ENCODE measurements around the gene TEX101.
"Not testable (repeated sequence)": the region's sequence is repeated elsewhere in the genome, so short reads cannot be mapped to it uniquely, and the experiment has no call there.

TEX101 gene

GRCh38 chr19:43430142-43430710 lies 15.5 kb downstream of the TEX101 start:
- H3K27me3 Mint-ChIP-seq, result peaks cover 6% of the 10 kb centered on the region
- H3K27ac Mint-ChIP-seq, result no peak overlapping the region
- H3K9me3 Mint-ChIP-seq, result no peaks in the 10 kb centered on the region
- peaks cover 12% of the 10 kb centered on the region for H3K4me1 Mint-ChIP-seq (ENCODE audit: low read depth)
- H3K4me3 Mint-ChIP-seq, result no peak overlapping the region
- H3K36me3 Mint-ChIP-seq (ENCODE audit: low read depth), result no peaks in the 10 kb centered on the region
- intact Hi-C loops (cut with micrococcal nuclease), result no loop called here

GRCh38 chr19:43430976-43431375 lies 16.3 kb downstream of the TEX101 start:
- peaks cover 5% of the 10 kb centered on the region for H3K4me1 Mint-ChIP-seq (ENCODE audit: low read depth)
- no peaks in the 10 kb centered on the region for H3K36me3 Mint-ChIP-seq (ENCODE audit: low read depth)
- H3K9me3 Mint-ChIP-seq, result no peaks in the 10 kb centered on the region
- intact Hi-C loops (cut with micrococcal nuclease), result no loop called here
- no peak overlapping the region for H3K27ac Mint-ChIP-seq
- H3K4me3 Mint-ChIP-seq, result no peak overlapping the region
- H3K27me3 Mint-ChIP-seq, result peaks cover 9% of the 10 kb centered on the region

DNA sequence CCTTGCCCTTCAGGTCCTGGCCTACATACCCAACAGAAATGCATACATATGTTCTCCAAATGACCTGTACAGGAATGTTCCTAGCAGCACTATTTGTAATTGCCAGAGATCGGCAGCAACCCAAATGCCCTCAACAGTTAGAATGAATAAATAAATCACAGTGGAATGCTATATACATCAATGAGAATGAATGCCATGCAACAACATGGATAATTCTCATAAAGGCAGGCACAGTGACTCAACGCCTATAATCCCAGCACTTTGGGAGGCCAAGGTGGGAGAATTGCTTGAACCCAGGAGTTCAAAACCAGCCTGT lies 18.6 kb downstream of the TEX101 start:
- H3K27ac Mint-ChIP-seq, result no peak overlapping the region
- H3K4me1 Mint-ChIP-seq (ENCODE audit: low read depth), result peaks cover 15% of the 10 kb centered on the region
- H3K9me3 Mint-ChIP-seq, result no peaks in the 10 kb centered on the region
- no peak overlapping the region for H3K4me3 Mint-ChIP-seq
- H3K36me3 Mint-ChIP-seq (ENCODE audit: low read depth), result no peaks in the 10 kb centered on the region
- peaks cover 6% of the 10 kb centered on the region for H3K27me3 Mint-ChIP-seq
- intact Hi-C loops (cut with micrococcal nuclease), result loop anchor here (1.0 kb wide), 1 partner anchor 86 kb away; no protein-coding TSS in a partner anchor

DNA sequence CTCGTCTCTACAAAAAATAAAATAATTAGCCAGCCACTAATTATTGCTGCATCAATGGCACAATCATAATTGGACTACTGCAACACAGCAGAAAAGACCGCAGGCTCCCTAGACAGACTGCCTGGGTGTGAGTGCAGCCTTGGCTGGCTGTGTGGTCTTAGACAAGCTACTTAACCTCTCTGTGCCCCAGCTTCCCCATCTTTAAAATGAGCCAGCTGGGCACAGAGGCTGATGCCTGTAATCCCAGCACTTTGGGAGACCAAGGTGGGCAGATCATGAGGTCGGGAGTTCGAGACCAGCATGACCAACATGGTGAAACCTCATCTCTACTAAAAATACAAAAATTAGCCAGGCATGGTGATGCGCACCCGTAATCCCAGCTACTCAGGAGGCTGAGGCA lies 19.0 kb downstream of the TEX101 start:
- no peaks in the 10 kb centered on the region for H3K9me3 Mint-ChIP-seq
- peaks cover 6% of the 10 kb centered on the region for H3K27me3 Mint-ChIP-seq
- H3K4me1 Mint-ChIP-seq (ENCODE audit: low read depth), result peaks cover 18% of the 10 kb centered on the region
- no peak overlapping the region for H3K27ac Mint-ChIP-seq
- H3K4me3 Mint-ChIP-seq, result no peak overlapping the region
- intact Hi-C loops (cut with micrococcal nuclease), result loop anchor here (1.0 kb wide), 1 partner anchor 86 kb away; no protein-coding TSS in a partner anchor
- H3K36me3 Mint-ChIP-seq (ENCODE audit: low read depth), result no peaks in the 10 kb centered on the region

DNA sequence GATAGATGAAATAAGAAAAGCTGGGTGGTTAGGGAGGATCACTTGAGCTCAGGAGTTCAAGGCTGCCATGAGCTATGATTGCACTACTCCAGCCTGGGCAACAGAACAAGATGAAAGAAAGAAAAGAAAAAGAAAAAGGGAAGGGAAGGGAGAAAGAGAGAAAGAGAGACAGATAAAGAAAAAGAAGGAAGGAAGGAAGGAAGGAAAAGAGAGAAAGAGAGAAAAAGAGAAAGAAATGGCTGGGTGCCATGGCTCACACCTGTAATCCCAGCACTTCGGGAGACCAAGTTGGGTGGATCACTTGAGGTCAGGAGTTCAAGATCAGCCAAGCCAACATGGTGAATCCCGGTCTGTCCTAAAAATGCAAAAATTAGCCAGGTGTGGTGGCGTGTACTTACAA lies 21.1 kb downstream of the TEX101 start:
- Mint-ChIP-seq H3K27me3 (peaks cover 6% of the 10 kb centered on the region), H3K4me3 (no peak overlapping the region), H3K4me1 (ENCODE audit: low read depth) (peaks cover 20% of the 10 kb centered on the region), H3K27ac (peak overlapping the region; percentile 4), H3K9me3 (no peaks in the 10 kb centered on the region), H3K36me3 (ENCODE audit: low read depth) (no peaks in the 10 kb centered on the region)
- intact Hi-C loops (cut with micrococcal nuclease), result no loop called here

DNA sequence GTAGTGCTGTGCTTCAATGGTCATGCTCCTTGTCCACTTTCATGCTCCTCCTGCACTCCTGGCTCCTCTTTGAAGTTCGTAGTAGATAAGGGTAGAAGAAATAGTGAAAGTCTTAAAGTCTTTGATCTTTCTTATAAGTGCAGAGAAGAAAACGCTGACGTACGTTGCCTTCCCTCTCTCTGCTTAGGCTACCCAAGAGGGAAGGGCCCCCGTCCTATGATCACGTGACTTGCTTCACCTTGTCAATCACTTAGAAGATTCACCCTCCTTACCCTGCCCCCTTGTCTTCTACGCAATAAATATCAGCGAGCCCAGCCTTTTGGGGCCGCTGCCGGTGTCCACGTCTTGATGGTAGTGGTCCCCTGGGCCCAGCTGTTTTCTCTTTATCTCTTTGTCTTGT lies 22.6 kb downstream of the TEX101 start:
- peaks cover 32% of the 10 kb centered on the region for H3K4me1 Mint-ChIP-seq (ENCODE audit: low read depth)
- H3K27me3 Mint-ChIP-seq; H3K36me3 Mint-ChIP-seq (ENCODE audit: low read depth); H3K4me3 Mint-ChIP-seq; H3K9me3 Mint-ChIP-seq; intact Hi-C loops (cut with micrococcal nuclease): not testable (repeated sequence)
- peak overlapping the region; percentile 86 for H3K27ac Mint-ChIP-seq

GRCh38 chr19:43437712-43438111 lies 23.0 kb downstream of the TEX101 start:
- intact Hi-C loops (cut with micrococcal nuclease), result no loop called here
- H3K9me3 Mint-ChIP-seq, result no peaks in the 10 kb centered on the region
- H3K27me3 Mint-ChIP-seq, result peaks cover 6% of the 10 kb centered on the region
- peaks cover 32% of the 10 kb centered on the region for H3K4me1 Mint-ChIP-seq (ENCODE audit: low read depth)
- no peak overlapping the region for H3K4me3 Mint-ChIP-seq
- H3K36me3 Mint-ChIP-seq (ENCODE audit: low read depth), result no peaks in the 10 kb centered on the region
- peak overlapping the region; percentile 86 for H3K27ac Mint-ChIP-seq

DNA sequence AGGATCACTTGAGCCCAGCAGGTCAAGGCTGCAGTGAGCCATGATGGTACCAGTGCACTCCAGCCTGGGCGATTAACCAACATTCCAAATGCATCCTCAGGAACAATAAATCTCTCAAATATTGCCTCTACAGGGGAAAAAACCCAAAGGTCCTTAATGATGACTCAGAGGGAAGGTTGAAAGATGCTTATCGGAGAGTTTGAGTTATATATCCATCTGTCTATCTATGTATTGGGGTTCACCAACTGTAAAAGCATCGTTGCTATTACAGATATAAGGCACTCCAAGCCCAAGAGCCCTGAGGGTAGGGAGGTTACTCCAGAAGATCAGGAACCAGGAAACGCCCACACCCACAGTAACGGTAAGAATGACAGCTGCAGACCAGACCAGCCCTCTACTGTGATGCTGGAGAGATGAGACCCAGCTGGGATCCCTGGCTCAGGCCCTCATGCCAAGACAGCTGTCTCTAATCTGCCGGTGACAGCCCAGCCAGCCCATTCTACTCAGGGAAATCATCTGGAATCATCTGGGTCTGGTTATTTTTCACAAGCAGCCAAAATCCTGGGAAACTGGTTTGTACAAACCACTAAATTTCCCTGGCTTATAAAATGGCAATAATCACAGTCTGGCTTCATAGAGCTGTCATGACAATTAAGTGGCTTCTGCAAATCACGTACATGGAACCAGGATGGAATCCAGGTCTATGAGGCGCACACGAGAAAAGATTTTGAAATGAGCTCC lies 23.8 kb downstream of the TEX101 start:
- no peak overlapping the region for H3K4me3 Mint-ChIP-seq
- H3K4me1 Mint-ChIP-seq (ENCODE audit: low read depth), result peaks cover 39% of the 10 kb centered on the region
- no peaks in the 10 kb centered on the region for H3K9me3 Mint-ChIP-seq
- intact Hi-C loops (cut with micrococcal nuclease), result no loop called here
- H3K36me3 Mint-ChIP-seq (ENCODE audit: low read depth), result no peaks in the 10 kb centered on the region
- H3K27me3 Mint-ChIP-seq, result peaks cover 9% of the 10 kb centered on the region
- H3K27ac Mint-ChIP-seq, result peak overlapping the region; percentile 86

- Mint-ChIP-seq H3K36me3 (ENCODE audit: low read depth) (no peaks in the 10 kb centered on the region), H3K4me3 (no peak overlapping the region), H3K27ac (peak overlapping the region; percentile 86), H3K4me1 (ENCODE audit: low read depth) (peaks cover 44% of the 10 kb centered on the region), H3K9me3 (no peaks in the 10 kb centered on the region), H3K27me3 (peaks cover 11% of the 10 kb centered on the region)
- intact Hi-C loops (cut with micrococcal nuclease), result no loop called here
Measured at GRCh38 chr19:43439032-43439708, 24.5 kb downstream of the TEX101 start.

GRCh38 chr19:43439709-43440063 lies 25.0 kb downstream of the TEX101 start:
- Mint-ChIP-seq H3K27ac (peak overlapping the region; percentile 86), H3K4me1 (ENCODE audit: low read depth) (peaks cover 48% of the 10 kb centered on the region), H3K4me3 (no peak overlapping the region)

GRCh38 chr19:43441716-43442115 lies 27.0 kb downstream of the TEX101 start:
- intact Hi-C loops (cut with micrococcal nuclease), result loop anchor here (10.0 kb wide), 1 partner anchor 153 kb away; the partner anchor contains the start of genes IRGQ and ZNF576
- H3K36me3 Mint-ChIP-seq (ENCODE audit: low read depth), result no peaks in the 10 kb centered on the region
- no peaks in the 10 kb centered on the region for H3K9me3 Mint-ChIP-seq
- peaks cover 65% of the 10 kb centered on the region for H3K4me1 Mint-ChIP-seq (ENCODE audit: low read depth)
- peak overlapping the region; percentile 40 for H3K27ac Mint-ChIP-seq
- H3K4me3 Mint-ChIP-seq, result no peak overlapping the region
- peaks cover 6% of the 10 kb centered on the region for H3K27me3 Mint-ChIP-seq

More at GRCh38 chr19:43439709-43440063, 25.0 kb downstream of the TEX101 start:
- H3K27me3 Mint-ChIP-seq, result peaks cover 10% of the 10 kb centered on the region
- H3K36me3 Mint-ChIP-seq (ENCODE audit: low read depth), result no peaks in the 10 kb centered on the region
- H3K9me3 Mint-ChIP-seq, result no peaks in the 10 kb centered on the region
- intact Hi-C loops (cut with micrococcal nuclease), result loop anchor here (10.0 kb wide), 1 partner anchor 155 kb away; the partner anchor contains the start of genes IRGQ and ZNF576

DNA sequence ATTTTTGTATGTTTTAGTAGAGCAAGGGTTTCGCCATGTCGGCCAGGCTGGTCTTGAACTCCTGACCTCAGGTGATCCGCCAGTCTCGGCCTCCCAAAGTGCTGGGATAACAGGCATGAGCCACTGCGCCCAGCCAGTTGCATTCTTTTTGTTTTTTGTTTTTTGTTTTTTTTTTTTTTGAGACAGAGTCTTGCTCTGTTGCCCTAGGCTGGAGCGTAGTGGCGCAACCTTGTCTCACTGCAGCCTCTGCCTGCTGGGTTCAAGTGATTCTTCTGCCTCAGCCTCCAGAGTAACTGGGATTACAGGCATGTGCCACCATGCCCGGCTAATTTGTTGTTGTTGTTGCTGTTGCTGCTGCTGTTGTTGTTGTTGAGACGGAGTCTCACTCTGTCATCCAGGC lies 29.4 kb downstream of the TEX101 start:
- not testable (repeated sequence) for H3K4me3 Mint-ChIP-seq; H3K9me3 Mint-ChIP-seq; H3K27me3 Mint-ChIP-seq; H3K36me3 Mint-ChIP-seq (ENCODE audit: low read depth)
- intact Hi-C loops (cut with micrococcal nuclease), result loop anchor here (10.0 kb wide), 1 partner anchor 151 kb away; the partner anchor contains the start of genes IRGQ and ZNF576
- peak overlapping the region; percentile 7 for H3K27ac Mint-ChIP-seq
- H3K4me1 Mint-ChIP-seq (ENCODE audit: low read depth), result peaks cover 69% of the 10 kb centered on the region

GRCh38 chr19:43444531-43445287 lies 30.0 kb downstream of the TEX101 start:
- no peak overlapping the region for H3K4me3 Mint-ChIP-seq
- H3K4me1 Mint-ChIP-seq (ENCODE audit: low read depth), result peaks cover 76% of the 10 kb centered on the region
- peak overlapping the region; percentile 72 for H3K27ac Mint-ChIP-seq
- H3K36me3 Mint-ChIP-seq (ENCODE audit: low read depth), result no peaks in the 10 kb centered on the region
- H3K27me3 Mint-ChIP-seq, result peaks cover 10% of the 10 kb centered on the region
- no peaks in the 10 kb centered on the region for H3K9me3 Mint-ChIP-seq
- intact Hi-C loops (cut with micrococcal nuclease), result loop anchor here (10.0 kb wide), 1 partner anchor 150 kb away; the partner anchor contains the start of genes IRGQ and ZNF576

All from dendritic cell treated with granulocyte-macrophage colony-stimulating factor and Interleukin-4, amounts not matched to agents 40 ng/mL and 50 ng/mL, for 4 days (primary cell).